K562 (cell line): Measurements from ENCODE around the gene EBF4. TPM values are rescaled to one million over a fixed set of nuclear protein-coding genes. Genes with fewer than 3 reads are reported as not detected.

Source experiments
- ZNF384 ChIP-seq: IDR thresholded peaks from 2 replicates; pipeline ENCODE4 v1.6.1; 2012; ENCODE audit warnings: low read depth, low read length, improper control_type of control experiment
- ZNF740 ChIP-seq, 3 experiments: fragments of 200-800 bp in 1 of 3; sonication (Bioruptor generic) in 1 of 3; sonication (generic) in 1 of 3; formaldehyde crosslinking in 1 of 3; IDR thresholded peaks; 2 replicates each; pipeline versions ENCODE4 v1.6.1 to v1.8.0; 2016 to 2022; ENCODE audit warnings: mild to moderate bottlenecking in 2 of 3, missing compliant biosample characterization in 2 of 3, missing genetic modification characterization in 2 of 3, missing genetic modification reagents in 1 of 3
- polyA plus RNA-seq, 8 experiments: library from polyadenylated mRNA; depleted of rRNA in 4 of 8; stranded (reverse) in 5 of 8; unstranded in 3 of 8; fragments of >200 nt; fragmentation: Nextera tagmentation in 2 of 8; fragmentation: Illumina TruSeq in 1 of 8; extraction: Ambion mirVana in 2 of 8; extraction: Trizol in 1 of 8; gene quantifications; 2 replicates each; pipeline versions ENCODE4 v1.2.1 to v1.2.3, GENCODE V29; 2011 to 2014; ENCODE audit warnings: inconsistent platforms in 1 of 8, missing spikeins in 1 of 8
- total RNA-seq, 7 experiments: library from RNA; depleted of rRNA in 6 of 7; stranded (reverse); fragments of >200 nt in 6 of 7; fragmentation: Illumina TruSeq in 2 of 7; extraction: Trizol in 2 of 7; gene quantifications; 2 replicates each; pipeline versions ENCODE4 v1.2.1 to v1.2.3, GENCODE V29; 2011 to 2021; ENCODE audit warnings: low replicate concordance in 1 of 7
- TF ChIP-seq, protein P1 (sequence below): fragments of 450-650 bp; IDR thresholded peaks from 2 replicates; pipeline ENCODE4 v1.6.1; 2016; ENCODE audit warnings: mild to moderate bottlenecking, moderate library complexity

The EBF4 gene
- total and polyA plus RNA-seq, 9 of the 15 experiments (the other 6 are each of a cell fraction or from before 2014, with no cell fraction given) = 0.09 TPM; not detected in 8

- TF ChIP-seq, protein P1, sequence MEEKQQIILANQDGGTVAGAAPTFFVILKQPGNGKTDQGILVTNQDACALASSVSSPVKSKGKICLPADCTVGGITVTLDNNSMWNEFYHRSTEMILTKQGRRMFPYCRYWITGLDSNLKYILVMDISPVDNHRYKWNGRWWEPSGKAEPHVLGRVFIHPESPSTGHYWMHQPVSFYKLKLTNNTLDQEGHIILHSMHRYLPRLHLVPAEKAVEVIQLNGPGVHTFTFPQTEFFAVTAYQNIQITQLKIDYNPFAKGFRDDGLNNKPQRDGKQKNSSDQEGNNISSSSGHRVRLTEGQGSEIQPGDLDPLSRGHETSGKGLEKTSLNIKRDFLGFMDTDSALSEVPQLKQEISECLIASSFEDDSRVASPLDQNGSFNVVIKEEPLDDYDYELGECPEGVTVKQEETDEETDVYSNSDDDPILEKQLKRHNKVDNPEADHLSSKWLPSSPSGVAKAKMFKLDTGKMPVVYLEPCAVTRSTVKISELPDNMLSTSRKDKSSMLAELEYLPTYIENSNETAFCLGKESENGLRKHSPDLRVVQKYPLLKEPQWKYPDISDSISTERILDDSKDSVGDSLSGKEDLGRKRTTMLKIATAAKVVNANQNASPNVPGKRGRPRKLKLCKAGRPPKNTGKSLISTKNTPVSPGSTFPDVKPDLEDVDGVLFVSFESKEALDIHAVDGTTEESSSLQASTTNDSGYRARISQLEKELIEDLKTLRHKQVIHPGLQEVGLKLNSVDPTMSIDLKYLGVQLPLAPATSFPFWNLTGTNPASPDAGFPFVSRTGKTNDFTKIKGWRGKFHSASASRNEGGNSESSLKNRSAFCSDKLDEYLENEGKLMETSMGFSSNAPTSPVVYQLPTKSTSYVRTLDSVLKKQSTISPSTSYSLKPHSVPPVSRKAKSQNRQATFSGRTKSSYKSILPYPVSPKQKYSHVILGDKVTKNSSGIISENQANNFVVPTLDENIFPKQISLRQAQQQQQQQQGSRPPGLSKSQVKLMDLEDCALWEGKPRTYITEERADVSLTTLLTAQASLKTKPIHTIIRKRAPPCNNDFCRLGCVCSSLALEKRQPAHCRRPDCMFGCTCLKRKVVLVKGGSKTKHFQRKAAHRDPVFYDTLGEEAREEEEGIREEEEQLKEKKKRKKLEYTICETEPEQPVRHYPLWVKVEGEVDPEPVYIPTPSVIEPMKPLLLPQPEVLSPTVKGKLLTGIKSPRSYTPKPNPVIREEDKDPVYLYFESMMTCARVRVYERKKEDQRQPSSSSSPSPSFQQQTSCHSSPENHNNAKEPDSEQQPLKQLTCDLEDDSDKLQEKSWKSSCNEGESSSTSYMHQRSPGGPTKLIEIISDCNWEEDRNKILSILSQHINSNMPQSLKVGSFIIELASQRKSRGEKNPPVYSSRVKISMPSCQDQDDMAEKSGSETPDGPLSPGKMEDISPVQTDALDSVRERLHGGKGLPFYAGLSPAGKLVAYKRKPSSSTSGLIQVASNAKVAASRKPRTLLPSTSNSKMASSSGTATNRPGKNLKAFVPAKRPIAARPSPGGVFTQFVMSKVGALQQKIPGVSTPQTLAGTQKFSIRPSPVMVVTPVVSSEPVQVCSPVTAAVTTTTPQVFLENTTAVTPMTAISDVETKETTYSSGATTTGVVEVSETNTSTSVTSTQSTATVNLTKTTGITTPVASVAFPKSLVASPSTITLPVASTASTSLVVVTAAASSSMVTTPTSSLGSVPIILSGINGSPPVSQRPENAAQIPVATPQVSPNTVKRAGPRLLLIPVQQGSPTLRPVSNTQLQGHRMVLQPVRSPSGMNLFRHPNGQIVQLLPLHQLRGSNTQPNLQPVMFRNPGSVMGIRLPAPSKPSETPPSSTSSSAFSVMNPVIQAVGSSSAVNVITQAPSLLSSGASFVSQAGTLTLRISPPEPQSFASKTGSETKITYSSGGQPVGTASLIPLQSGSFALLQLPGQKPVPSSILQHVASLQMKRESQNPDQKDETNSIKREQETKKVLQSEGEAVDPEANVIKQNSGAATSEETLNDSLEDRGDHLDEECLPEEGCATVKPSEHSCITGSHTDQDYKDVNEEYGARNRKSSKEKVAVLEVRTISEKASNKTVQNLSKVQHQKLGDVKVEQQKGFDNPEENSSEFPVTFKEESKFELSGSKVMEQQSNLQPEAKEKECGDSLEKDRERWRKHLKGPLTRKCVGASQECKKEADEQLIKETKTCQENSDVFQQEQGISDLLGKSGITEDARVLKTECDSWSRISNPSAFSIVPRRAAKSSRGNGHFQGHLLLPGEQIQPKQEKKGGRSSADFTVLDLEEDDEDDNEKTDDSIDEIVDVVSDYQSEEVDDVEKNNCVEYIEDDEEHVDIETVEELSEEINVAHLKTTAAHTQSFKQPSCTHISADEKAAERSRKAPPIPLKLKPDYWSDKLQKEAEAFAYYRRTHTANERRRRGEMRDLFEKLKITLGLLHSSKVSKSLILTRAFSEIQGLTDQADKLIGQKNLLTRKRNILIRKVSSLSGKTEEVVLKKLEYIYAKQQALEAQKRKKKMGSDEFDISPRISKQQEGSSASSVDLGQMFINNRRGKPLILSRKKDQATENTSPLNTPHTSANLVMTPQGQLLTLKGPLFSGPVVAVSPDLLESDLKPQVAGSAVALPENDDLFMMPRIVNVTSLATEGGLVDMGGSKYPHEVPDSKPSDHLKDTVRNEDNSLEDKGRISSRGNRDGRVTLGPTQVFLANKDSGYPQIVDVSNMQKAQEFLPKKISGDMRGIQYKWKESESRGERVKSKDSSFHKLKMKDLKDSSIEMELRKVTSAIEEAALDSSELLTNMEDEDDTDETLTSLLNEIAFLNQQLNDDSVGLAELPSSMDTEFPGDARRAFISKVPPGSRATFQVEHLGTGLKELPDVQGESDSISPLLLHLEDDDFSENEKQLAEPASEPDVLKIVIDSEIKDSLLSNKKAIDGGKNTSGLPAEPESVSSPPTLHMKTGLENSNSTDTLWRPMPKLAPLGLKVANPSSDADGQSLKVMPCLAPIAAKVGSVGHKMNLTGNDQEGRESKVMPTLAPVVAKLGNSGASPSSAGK = no peak
- TF ChIP-seq ZNF384 = no peak
- TF ChIP-seq ZNF740 (CRISPR knock-in tag; IDR thresholded peaks at IDR 0.05) = no peak
- TF ChIP-seq ZNF740 (tag; IDR thresholded peaks at IDR 0.05) = no peak
Measured at GRCh38 chr20:2694519-2694918, 1.9 kb downstream of the EBF4 start (continued).
